CD14-positive monocyte (primary cell): ENCODE results near the gene TDRD7. TPM values are rescaled to one million over a fixed set of nuclear protein-coding genes. Genes with fewer than 3 reads are reported as not detected.

ENCODE experiments used
- DNase-seq, 3 donors: peaks; one replicate each; pipeline ENCODE4 v3.0.0-alpha.2; 2011 to 2022
- H2AFZ ChIP-seq: 2 replicates; pipeline ENCODE4 v1.6.0; 2012; ENCODE audit warnings: mild to moderate bottlenecking, low read depth, low read length, inconsistent platforms; ENCODE audit not compliant: insufficient read depth, poor library complexity, severe bottlenecking
- H3K27ac ChIP-seq, 2 donors: 1 replicate in 1 of 2; 2 replicates in 1 of 2; pipeline ENCODE4 v1.5.1; 2012 to 2013; ENCODE audit warnings: low read length in 2 of 2, control low read depth in 1 of 2, inconsistent platforms in 1 of 2, low read depth in 1 of 2, mild to moderate bottlenecking in 1 of 2
- H3K27me3 ChIP-seq, 2 donors: one replicate each; pipeline versions ENCODE4 v1.6.0 to v1.6.1; 2011 to 2013; ENCODE audit warnings: low read length in 2 of 2; ENCODE audit not compliant: control insufficient read depth in 2 of 2, insufficient read depth in 2 of 2
- H3K36me3 ChIP-seq, 2 donors: replicated peaks in 1 of 2; 1 replicate in 1 of 2; 2 replicates in 1 of 2; pipeline versions ENCODE4 v1.5.1 to v1.6.1; 2012 to 2013; ENCODE audit warnings: low read length in 2 of 2, control low read depth in 1 of 2, inconsistent platforms in 1 of 2, mild to moderate bottlenecking in 1 of 2; ENCODE audit not compliant: insufficient read depth in 2 of 2, control insufficient read depth in 1 of 2
- H3K4me1 ChIP-seq, 2 donors: 1 replicate in 1 of 2; 2 replicates in 1 of 2; pipeline versions ENCODE4 v1.5.1 to v1.6.1; 2012 to 2013; ENCODE audit warnings: low read length in 2 of 2, control low read depth in 1 of 2, inconsistent platforms in 1 of 2, mild to moderate bottlenecking in 1 of 2, moderate library complexity in 1 of 2; ENCODE audit not compliant: insufficient read depth in 2 of 2, control insufficient read depth in 1 of 2
- H3K4me2 ChIP-seq: replicated peaks from 2 replicates; pipeline ENCODE3; 2012; ENCODE audit warnings: low read length, moderate library complexity, mild to moderate bottlenecking; ENCODE audit not compliant: poor library complexity, severe bottlenecking; ENCODE audit errors: extremely low read depth
- H3K4me3 ChIP-seq, 3 experiments: fragments of 200-600 bp in 1 of 3; sonication (generic) in 1 of 3; replicated peaks in 1 of 3; 1 replicate in 2 of 3; 2 replicates in 1 of 3; pipeline ENCODE4 v1.5.1; 2011 to 2013; ENCODE audit warnings: low read length in 3 of 3, mild to moderate bottlenecking in 3 of 3, control low read depth in 2 of 3, low read depth in 2 of 3, inconsistent platforms in 1 of 3, moderate library complexity in 1 of 3
- H3K79me2 ChIP-seq: 2 replicates; pipeline ENCODE4 v1.6.0; 2012; ENCODE audit warnings: mild to moderate bottlenecking, control low read depth, inconsistent platforms, low read length, moderate library complexity; ENCODE audit not compliant: insufficient read depth
- H3K9ac ChIP-seq: 2 replicates; pipeline ENCODE4 v1.6.0; 2017; ENCODE audit warnings: low read length, mild to moderate bottlenecking; ENCODE audit not compliant: insufficient read depth, poor library complexity, severe bottlenecking
- H3K9me3 ChIP-seq, 2 donors: replicated peaks in 1 of 2; 1 replicate in 1 of 2; 2 replicates in 1 of 2; pipeline versions ENCODE4 v1.5.1 to v1.6.1; 2012 to 2013; ENCODE audit warnings: low read length in 2 of 2, control low read depth in 1 of 2; ENCODE audit not compliant: control insufficient read depth in 1 of 2, insufficient read depth in 1 of 2
- H4K20me1 ChIP-seq: 2 replicates; pipeline ENCODE4 v1.6.0; 2012; ENCODE audit warnings: mild to moderate bottlenecking, low read length, control low read depth, moderate library complexity; ENCODE audit not compliant: insufficient read depth
- H3K27ac Mint-ChIP-seq, 7 donors: one replicate each; pipeline ENCODE4 v1.8.0; 2020; ENCODE audit warnings: mild to moderate bottlenecking in 7 of 7, mixed read lengths in 7 of 7, moderate library complexity in 6 of 7, inconsistent platforms in 2 of 7
- H3K27me3 Mint-ChIP-seq, 3 donors: one replicate each; pipeline ENCODE4 v1.8.0; 2021 to 2022; ENCODE audit warnings: low read depth in 3 of 3, mild to moderate bottlenecking in 3 of 3, mixed read lengths in 3 of 3, moderate library complexity in 3 of 3, inconsistent platforms in 1 of 3
- H3K36me3 Mint-ChIP-seq, 2 donors: one replicate each; pipeline ENCODE4 v1.8.0; 2020; ENCODE audit warnings: mixed read lengths in 2 of 2, inconsistent platforms in 1 of 2, mild to moderate bottlenecking in 1 of 2
- H3K4me1 Mint-ChIP-seq: one replicate; pipeline ENCODE4 v1.8.0; 2020; ENCODE audit warnings: mild to moderate bottlenecking, mixed read lengths
- H3K4me3 Mint-ChIP-seq, 2 donors: one replicate each; pipeline ENCODE4 v1.8.0; 2020; ENCODE audit warnings: mild to moderate bottlenecking in 2 of 2, mixed read lengths in 2 of 2, moderate library complexity in 1 of 2
- H3K9me3 Mint-ChIP-seq, 7 donors: one replicate each; pipeline ENCODE4 v1.8.0; 2020 to 2022; ENCODE audit warnings: mixed read lengths in 7 of 7, mild to moderate bottlenecking in 6 of 7, moderate library complexity in 6 of 7, inconsistent platforms in 2 of 7
- CTCF ChIP-seq: fragments of 200-600 bp; IDR thresholded peaks from one replicate; pipeline ENCODE4 v1.8.0; 2022; ENCODE audit warnings: antibody characterized with exemption, mild to moderate bottlenecking
- WGBS: methylation state at CpG from one replicate; pipeline ENCODE4 v1.1.5; 2013; ENCODE audit warnings: missing lambda C conversion rate; ENCODE audit not compliant: insufficient coverage; 5-methylcytosine and 5-hydroxymethylcytosine counted together
- intact Hi-C, 2 donors: fragments of 100-400 bp; cut with micrococcal nuclease; formaldehyde crosslinking; loops; one replicate each; pipeline versions ENCODE4 v1.15.0 to v1.15.1; 2023
- polyA plus RNA-seq, 3 donors: library from polyadenylated mRNA; depleted of rRNA in 1 of 3; unstranded in 2 of 3; stranded (reverse) in 1 of 3; fragments of 300-500 nt in 2 of 3; fragments of >200 nt in 1 of 3; fragmentation: Illumina TruSeq in 2 of 3; gene quantifications; 1 replicate in 2 of 3; 2 replicates in 1 of 3; pipeline ENCODE4 v1.2.3, GENCODE V29; 2012 to 2021

The TDRD7 gene
- polyA plus RNA-seq, 3 donors: 8.1 to 12.0 (median 11.1) TPM

GRCh38 chr9:97425973-97426336 lies 14.1 kb downstream of the TDRD7 start:
- Mint-ChIP-seq H3K9me3 (no peaks in the 10 kb centered on the region), H3K4me1 (peaks cover 5% of the 10 kb centered on the region), H3K27me3 (no peaks in the 10 kb centered on the region), H3K27ac (no peak overlapping the region), H3K36me3 (peaks cover 30 to 35% of the 10 kb centered on the region in 2 donors), H3K4me3 (no peak overlapping the region)
- intact Hi-C loops: no loop called here
- H3K27me3 ChIP-seq: no peaks in the 10 kb centered on the region
- H3K36me3 ChIP-seq: peaks cover 26 to 34% of the 10 kb centered on the region in 2 donors
- H3K79me2 ChIP-seq: peaks cover 94% of the 10 kb centered on the region
- H3K4me2 ChIP-seq: no peak overlapping the region
- no peak overlapping the region for H3K9ac ChIP-seq
- no peak for DNase-seq
- no peak overlapping the region for H2AFZ ChIP-seq
- TF ChIP-seq CTCF: no peak
- peaks cover 77% of the 10 kb centered on the region for H4K20me1 ChIP-seq
- H3K9me3 ChIP-seq: no peaks in the 10 kb centered on the region
- 100% methylated on average over 1 of the region's 3 CpGs for WGBS
- H3K4me3 ChIP-seq: no peak overlapping the region
- H3K27ac ChIP-seq: no peak overlapping the region
- no peaks in the 10 kb centered on the region for H3K4me1 ChIP-seq

- Mint-ChIP-seq H3K27me3 (no peaks in the 10 kb centered on the region), H3K27ac (peak overlapping the region in 3 of 7 donors; percentile 7 to 53 (median 12)), H3K36me3 (peaks cover 47 to 51% of the 10 kb centered on the region in 2 donors), H3K9me3 (no peaks in the 10 kb centered on the region), H3K4me1 (peaks cover 3% of the 10 kb centered on the region), H3K4me3 (no peak overlapping the region)
- Histone ChIP-seq H3K36me3 (peaks cover 44 to 53% of the 10 kb centered on the region in 2 donors), H4K20me1 (peaks cover 59% of the 10 kb centered on the region), H3K4me3 (no peak overlapping the region), H3K9me3 (no peaks in the 10 kb centered on the region), H3K4me1 (no peaks in the 10 kb centered on the region), H3K27ac (no peak overlapping the region), H3K27me3 (no peaks in the 10 kb centered on the region), H3K9ac (no peak overlapping the region), H3K4me2 (no peak overlapping the region), H3K79me2 (peaks cover 83% of the 10 kb centered on the region), H2AFZ (no peak overlapping the region)
- DNase-seq: no peak
- TF ChIP-seq CTCF: no peak
- intact Hi-C loops: no loop called here
- 80% methylated on average over 2 of the region's 4 CpGs for WGBS
Observed at GRCh38 chr9:97427885-97428284, 16.0 kb downstream of the TDRD7 start.
